Measurements from ENCODE around the gene ABCG1. TPM values are rescaled to one million over a fixed set of nuclear protein-coding genes. Genes with fewer than 3 reads are reported as not detected.

Gene ABCG1
- total RNA-seq, 1 donor from 2014 or later = 1.3 TPM

DNA sequence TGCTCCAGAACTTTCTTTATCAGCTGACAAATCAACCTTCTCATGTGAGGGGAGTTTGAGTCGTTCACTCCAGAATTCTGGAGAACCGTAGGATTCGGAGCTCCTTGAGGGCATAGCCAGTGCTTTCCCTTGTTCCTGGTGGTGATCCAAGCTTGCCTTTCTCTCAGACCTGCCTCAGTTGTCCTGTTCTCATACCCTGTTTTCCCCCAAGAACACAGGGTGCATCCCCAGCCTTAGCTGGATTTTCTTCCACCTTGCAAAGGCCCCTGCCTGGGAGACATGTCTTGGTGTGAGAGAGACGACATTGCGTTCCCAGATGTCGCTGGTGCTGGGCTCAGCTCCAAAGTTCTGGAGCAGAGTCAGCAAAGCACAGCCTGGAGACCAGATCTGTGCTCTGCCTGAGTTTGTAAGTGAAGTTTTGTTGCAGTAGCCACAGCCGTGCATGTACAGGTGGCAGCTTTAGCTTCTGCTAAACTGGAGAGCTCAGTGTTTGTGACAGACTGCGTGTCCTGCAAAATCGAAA lies 40.0 kb downstream of the ABCG1 start:
- no peaks in the 10 kb centered on the region for H3K4me1 ChIP-seq (ENCODE audit: insufficient read depth, low read length)
- peaks cover 20% of the 10 kb centered on the region for H3K27me3 ChIP-seq (ENCODE audit: insufficient read depth, low read length)
- H3K9me3 ChIP-seq (ENCODE audit: insufficient read depth, low read depth, low read length) = no peaks in the 10 kb centered on the region
- no peak overlapping the region for H3K4me3 ChIP-seq (ENCODE audit: insufficient read depth, low read depth, low read length)
- no peaks in the 10 kb centered on the region for H3K36me3 ChIP-seq (ENCODE audit: insufficient read depth, low read length)
- Mint-ChIP-seq H3K36me3 (ENCODE audit: low read depth, unreplicated experiment) (no peaks in the 10 kb centered on the region), H3K9me3 (ENCODE audit: unreplicated experiment) (no peaks in the 10 kb centered on the region), H3K27ac (ENCODE audit: unreplicated experiment) (no peak overlapping the region), H3K4me3 (ENCODE audit: unreplicated experiment) (no peak overlapping the region), H3K27me3 (ENCODE audit: low read depth, unreplicated experiment) (peaks cover 62% of the 10 kb centered on the region), H3K4me1 (ENCODE audit: low read depth, unreplicated experiment) (peaks cover 2% of the 10 kb centered on the region)
- no peaks in the 10 kb centered on the region for H4K20me1 ChIP-seq (ENCODE audit: insufficient read depth, low read length)
- no peaks in the 10 kb centered on the region for H3K79me2 ChIP-seq (ENCODE audit: insufficient read depth, low read length)
- TF ChIP-seq EZH2 (IDR thresholded peaks at IDR 0.05; ENCODE audit: insufficient read depth, low read length) = no peak
- TF ChIP-seq, protein P1, sequence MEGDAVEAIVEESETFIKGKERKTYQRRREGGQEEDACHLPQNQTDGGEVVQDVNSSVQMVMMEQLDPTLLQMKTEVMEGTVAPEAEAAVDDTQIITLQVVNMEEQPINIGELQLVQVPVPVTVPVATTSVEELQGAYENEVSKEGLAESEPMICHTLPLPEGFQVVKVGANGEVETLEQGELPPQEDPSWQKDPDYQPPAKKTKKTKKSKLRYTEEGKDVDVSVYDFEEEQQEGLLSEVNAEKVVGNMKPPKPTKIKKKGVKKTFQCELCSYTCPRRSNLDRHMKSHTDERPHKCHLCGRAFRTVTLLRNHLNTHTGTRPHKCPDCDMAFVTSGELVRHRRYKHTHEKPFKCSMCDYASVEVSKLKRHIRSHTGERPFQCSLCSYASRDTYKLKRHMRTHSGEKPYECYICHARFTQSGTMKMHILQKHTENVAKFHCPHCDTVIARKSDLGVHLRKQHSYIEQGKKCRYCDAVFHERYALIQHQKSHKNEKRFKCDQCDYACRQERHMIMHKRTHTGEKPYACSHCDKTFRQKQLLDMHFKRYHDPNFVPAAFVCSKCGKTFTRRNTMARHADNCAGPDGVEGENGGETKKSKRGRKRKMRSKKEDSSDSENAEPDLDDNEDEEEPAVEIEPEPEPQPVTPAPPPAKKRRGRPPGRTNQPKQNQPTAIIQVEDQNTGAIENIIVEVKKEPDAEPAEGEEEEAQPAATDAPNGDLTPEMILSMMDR (IDR thresholded peaks at IDR 0.05; ENCODE audit: insufficient read depth, low read depth, low read length) = no peak
- H2AFZ ChIP-seq (ENCODE audit: low read depth, low read length) = no peak overlapping the region
- no peak for DNase-seq (ENCODE audit: low read depth)
- H3K4me2 ChIP-seq (ENCODE audit: low read length) = no peak overlapping the region
- no peak overlapping the region for H3K27ac ChIP-seq (ENCODE audit: low read depth, low read length)
- no peak for FAIRE-seq
- H3K9ac ChIP-seq (ENCODE audit: low read length) = no peak overlapping the region

- Histone ChIP-seq H3K79me2 (ENCODE audit: insufficient read depth, low read length) (no peaks in the 10 kb centered on the region), H3K4me2 (ENCODE audit: low read length) (no peak overlapping the region), H3K9ac (ENCODE audit: low read length) (no peak overlapping the region), H3K4me3 (ENCODE audit: insufficient read depth, low read depth, low read length) (no peak overlapping the region), H3K4me1 (ENCODE audit: insufficient read depth, low read length) (no peaks in the 10 kb centered on the region), H2AFZ (ENCODE audit: low read depth, low read length) (no peak overlapping the region), H4K20me1 (ENCODE audit: insufficient read depth, low read length) (no peaks in the 10 kb centered on the region), H3K9me3 (ENCODE audit: insufficient read depth, low read depth, low read length) (no peaks in the 10 kb centered on the region), H3K36me3 (ENCODE audit: insufficient read depth, low read length) (no peaks in the 10 kb centered on the region), H3K27ac (ENCODE audit: low read depth, low read length) (no peak overlapping the region), H3K27me3 (ENCODE audit: insufficient read depth, low read length) (peaks cover 16% of the 10 kb centered on the region)
- Mint-ChIP-seq H3K27ac (ENCODE audit: unreplicated experiment) (no peak overlapping the region), H3K36me3 (ENCODE audit: low read depth, unreplicated experiment) (peaks cover under 1% of the 10 kb centered on the region), H3K27me3 (ENCODE audit: low read depth, unreplicated experiment) (peaks cover 59% of the 10 kb centered on the region), H3K4me3 (ENCODE audit: unreplicated experiment) (no peak overlapping the region), H3K9me3 (ENCODE audit: unreplicated experiment) (peaks cover under 1% of the 10 kb centered on the region), H3K4me1 (ENCODE audit: low read depth, unreplicated experiment) (peaks cover 3% of the 10 kb centered on the region)
- FAIRE-seq = no peak
- DNase-seq (ENCODE audit: low read depth) = no peak
- TF ChIP-seq EZH2 (IDR thresholded peaks at IDR 0.05; ENCODE audit: insufficient read depth, low read length) = no peak
- TF ChIP-seq, protein P1 (IDR thresholded peaks at IDR 0.05; ENCODE audit: insufficient read depth, low read depth, low read length) = no peak
Observed at GRCh38 chr21:42260121-42260520, 41.2 kb downstream of the ABCG1 start.

- H3K4me3 Mint-ChIP-seq (ENCODE audit: unreplicated experiment) = no peak overlapping the region
- Histone ChIP-seq H2AFZ (ENCODE audit: low read depth, low read length) (no peak overlapping the region), H3K27me3 (ENCODE audit: insufficient read depth, low read length) (peaks cover 14% of the 10 kb centered on the region), H3K36me3 (ENCODE audit: insufficient read depth, low read length) (no peaks in the 10 kb centered on the region), H3K9ac (ENCODE audit: low read length) (no peak overlapping the region), H3K79me2 (ENCODE audit: insufficient read depth, low read length) (no peaks in the 10 kb centered on the region), H3K4me3 (ENCODE audit: insufficient read depth, low read depth, low read length) (no peak overlapping the region), H3K4me2 (ENCODE audit: low read length) (no peak overlapping the region), H3K27ac (ENCODE audit: low read depth, low read length) (no peak overlapping the region), H4K20me1 (ENCODE audit: insufficient read depth, low read length) (no peaks in the 10 kb centered on the region), H3K4me1 (ENCODE audit: insufficient read depth, low read length) (no peaks in the 10 kb centered on the region), H3K9me3 (ENCODE audit: insufficient read depth, low read depth, low read length) (no peaks in the 10 kb centered on the region)
- H3K9me3 Mint-ChIP-seq (ENCODE audit: unreplicated experiment) = peaks cover 2% of the 10 kb centered on the region
- H3K27ac Mint-ChIP-seq (ENCODE audit: unreplicated experiment) = no peak overlapping the region
- H3K4me1 Mint-ChIP-seq (ENCODE audit: low read depth, unreplicated experiment) = peaks cover 5% of the 10 kb centered on the region
- TF ChIP-seq EZH2 (IDR thresholded peaks at IDR 0.05; ENCODE audit: insufficient read depth, low read length) = no peak
- DNase-seq (ENCODE audit: low read depth) (no peak), FAIRE-seq (no peak)
- peaks cover 51% of the 10 kb centered on the region for H3K27me3 Mint-ChIP-seq (ENCODE audit: low read depth, unreplicated experiment)
- H3K36me3 Mint-ChIP-seq (ENCODE audit: low read depth, unreplicated experiment) = peaks cover 2% of the 10 kb centered on the region
Observed at GRCh38 chr21:42261829-42262200, 42.9 kb downstream of the ABCG1 start.

Measured in astrocyte (in vitro differentiated cells and primary cell).